T-helper 9 cell (primary cell): ENCODE data around the gene TMIE.

ENCODE experiments used
- DNase-seq: peaks from one replicate; pipeline ENCODE4 v3.0.0-alpha.2; 2020
- total RNA-seq, 2 donors: gene quantifications; one replicate each; lab custom pipeline; 2026; lab: John Stamatoyannopoulos, UW

The TMIE gene
- 1.6 to 1.7 reads per million in 2 donors for total RNA-seq

DNA sequence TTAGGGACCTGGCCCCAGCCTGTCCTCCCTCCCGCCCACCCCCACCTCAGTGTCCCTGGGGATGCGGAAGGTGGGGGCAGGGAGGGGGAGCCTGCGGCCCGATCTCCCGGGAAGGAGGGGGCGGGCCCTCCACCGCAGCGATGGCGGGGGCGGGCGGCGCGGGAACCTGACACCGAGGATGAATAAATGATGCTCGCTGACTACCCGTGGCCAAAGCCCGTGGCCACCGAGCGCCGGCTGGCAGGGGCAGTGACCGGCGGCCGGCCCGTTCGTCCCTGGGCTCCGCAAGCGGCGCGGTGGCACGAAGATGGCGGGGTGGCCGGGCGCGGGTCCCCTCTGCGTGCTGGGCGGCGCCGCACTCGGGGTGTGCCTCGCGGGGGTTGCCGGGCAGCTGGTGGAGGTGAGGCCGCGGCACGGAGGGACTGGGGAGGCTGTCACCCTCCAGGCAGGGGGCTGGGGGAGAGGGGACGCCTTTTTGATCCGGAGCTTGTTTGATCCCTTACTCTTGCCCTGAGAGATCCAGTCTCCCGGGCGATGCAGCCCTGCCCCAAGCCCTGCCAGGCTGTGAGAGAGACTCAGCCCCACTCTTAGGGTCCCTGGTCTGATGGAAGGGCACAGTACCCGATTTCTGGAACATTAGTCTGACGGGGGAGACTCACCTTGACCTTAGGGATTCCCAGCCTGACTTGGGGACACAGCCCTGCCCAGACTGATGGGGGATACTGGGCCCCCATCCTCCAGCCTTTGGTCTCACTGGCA lies at the start of gene TMIE:
TSS of gene TMIE (plus strand) at position 212 of the 759 bp plus-strand sequence. CDS start at position 308, 96 bp downstream.
- DNase-seq, result no peak

DNA sequence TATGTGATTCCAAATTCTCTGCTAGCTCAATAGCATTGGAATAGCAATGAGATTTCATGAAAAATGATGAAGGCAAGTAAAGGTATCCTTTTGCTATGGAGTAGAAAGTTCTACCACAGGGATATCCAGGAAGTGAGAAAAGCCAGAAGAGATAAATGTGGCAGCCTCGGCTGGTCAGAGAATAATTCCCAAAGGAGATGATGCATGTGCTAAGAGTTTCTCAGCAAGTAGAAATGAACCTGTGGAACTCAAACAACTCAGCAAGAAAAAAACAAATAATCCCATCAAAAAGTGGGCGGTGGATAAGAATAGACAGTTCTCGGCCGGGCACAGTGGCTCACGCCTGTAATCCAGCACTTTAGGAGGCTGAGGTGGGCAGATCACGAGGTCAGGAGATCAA lies 45.9 kb upstream of the TMIE start:
- DNase-seq, result no peak

GRCh38 chr3:46656778-46657556 lies 44.2 kb upstream of the TMIE start:
- no peak for DNase-seq

- DNase-seq, result no peak
These were observed 41.9 kb upstream of the TMIE start for GRCh38 chr3:46659285-46659684.

- DNase-seq, result no peak
These were observed 41.2 kb upstream of the TMIE start for GRCh38 chr3:46660003-46660402.

GRCh38 chr3:46660543-46661523 lies 40.4 kb upstream of the TMIE start:
- DNase-seq, result no peak

GRCh38 chr3:46661776-46662766 lies 39.1 kb upstream of the TMIE start:
- no peak for DNase-seq

DNA sequence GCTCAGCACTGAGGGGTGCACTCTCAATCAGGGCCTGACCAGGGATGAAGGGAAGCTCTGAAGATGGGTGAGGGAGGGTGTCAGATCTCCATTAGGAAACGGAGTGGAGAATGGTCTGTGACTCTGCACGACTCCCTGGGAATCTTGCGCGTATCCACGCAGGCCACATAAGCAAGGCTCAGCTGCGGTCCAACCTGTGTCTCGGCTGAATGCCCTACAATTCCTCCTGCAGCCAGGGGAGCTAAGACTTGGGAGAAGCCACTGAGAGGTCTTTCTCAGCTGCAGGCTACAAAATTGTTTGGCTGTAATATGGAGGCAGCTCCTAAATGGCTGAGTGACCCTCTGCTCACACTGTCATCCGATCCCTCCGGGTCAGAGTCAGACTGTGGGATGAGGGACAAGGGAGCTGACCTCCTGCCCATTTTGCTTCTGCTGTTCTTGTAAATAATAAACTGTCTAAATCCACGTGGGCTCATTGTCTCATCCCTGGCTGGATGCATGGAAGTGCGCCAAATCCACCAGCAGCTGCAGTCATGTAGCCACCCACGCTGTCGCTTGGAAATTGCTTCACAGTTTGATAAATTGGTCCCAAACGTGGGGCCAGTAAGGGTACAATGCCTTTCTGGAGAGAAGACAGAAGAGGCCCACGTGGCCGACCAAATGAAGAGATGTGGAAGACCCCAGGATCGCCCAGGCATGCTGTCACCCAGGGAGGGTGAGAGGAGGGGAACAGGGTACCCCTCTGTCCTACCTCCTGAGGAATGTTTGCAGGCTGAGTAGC lies 38.2 kb upstream of the TMIE start:
- no peak for DNase-seq

DNA sequence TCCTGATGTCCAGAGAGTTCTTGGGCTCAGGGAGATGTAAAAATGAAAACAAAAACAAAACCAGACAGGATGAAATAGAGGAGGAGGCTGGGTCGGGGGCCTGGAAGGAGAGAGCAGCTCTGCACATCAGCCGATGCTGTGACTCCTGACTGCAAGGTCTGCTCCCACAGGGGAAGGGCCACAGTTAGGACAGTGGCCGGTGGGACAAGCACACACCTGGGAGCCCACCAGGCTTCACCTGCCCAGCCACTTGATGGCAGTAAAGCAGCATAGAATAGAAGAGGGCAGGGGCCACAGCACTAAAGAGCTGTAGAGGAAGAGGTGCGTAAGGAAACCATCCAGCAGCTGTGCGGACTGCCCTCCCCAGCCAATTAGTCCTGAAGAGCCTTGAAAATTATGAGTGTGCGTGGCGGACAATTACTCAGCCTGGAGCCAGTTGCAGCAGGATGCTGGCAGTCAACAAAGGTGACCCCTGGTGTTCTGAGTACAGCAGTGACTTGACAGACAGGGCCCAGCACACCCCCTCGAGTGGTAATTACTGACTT lies 37.5 kb upstream of the TMIE start:
- DNase-seq, result no peak

DNA sequence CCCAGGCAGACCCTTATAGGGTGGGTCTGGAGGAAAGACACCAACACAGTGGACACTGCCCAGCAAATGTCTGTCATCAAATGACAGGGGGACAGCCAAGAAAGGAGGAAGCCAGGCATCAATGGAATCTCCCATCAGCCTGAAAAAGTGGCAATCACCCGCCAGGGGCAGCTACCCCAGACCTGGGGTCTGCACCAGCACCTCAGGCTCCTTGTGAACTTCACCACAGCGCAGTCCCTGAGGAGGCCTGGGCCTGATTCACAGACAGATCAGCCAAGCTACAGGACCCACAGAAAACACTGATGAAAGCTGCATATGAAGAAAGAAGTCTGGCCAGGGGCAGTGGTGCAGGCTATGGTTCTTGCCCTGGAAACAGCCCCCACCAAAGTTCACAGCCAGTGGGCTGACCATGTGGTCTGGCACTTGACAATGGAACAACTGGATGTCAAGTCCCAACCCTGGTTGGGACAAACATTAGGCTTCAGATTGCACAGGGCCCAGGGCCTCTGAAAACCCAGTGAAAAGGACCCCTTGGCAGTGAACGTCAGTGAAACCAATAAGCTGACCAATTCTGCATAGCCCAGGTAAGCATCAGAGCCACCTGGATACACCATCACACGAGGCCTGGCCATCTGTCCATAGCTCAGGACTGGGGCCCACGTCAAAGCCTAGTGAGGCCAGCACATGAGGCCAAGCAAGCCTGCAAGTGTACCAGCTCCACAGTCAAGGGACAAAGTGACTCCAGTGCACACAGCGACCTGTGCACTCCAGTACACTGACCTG lies 36.8 kb upstream of the TMIE start:
- no peak for DNase-seq

DNA sequence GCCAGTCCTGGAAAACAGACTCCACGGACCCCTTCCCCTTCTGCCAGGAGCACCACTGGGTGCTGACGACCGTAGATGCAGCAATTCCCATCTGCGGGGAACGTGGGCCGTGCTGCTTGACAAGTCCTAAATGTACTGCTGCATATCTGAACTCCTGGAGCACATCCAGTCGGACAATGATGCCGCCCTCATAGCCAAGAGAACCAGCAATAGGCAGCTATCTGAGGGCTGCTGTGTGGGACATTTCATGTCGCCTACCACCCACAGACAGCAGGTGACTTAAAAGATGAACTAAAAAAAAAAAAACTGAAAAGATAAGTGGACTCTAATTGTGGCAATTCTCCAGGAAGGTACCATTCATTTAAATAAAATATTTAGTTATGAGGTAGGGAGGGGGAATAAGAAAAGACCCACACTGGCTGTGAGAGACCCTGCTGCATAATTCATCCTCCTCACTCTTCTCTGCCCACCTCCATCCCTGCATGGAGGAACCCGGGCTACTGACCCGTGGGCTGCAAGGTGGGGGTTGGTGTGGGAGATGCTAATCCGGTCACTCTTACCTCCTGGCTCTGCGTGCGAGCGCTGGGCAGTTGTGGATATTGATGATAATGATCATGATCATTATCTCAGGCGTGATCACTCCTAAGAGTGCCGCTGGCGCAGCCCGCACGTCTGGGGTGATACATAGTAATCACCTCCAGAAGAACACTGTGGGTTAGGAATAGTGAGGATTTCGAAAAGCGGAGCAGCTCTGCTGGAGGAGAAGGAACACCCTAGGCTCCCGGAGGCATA lies 36.0 kb upstream of the TMIE start:
- no peak for DNase-seq

DNA sequence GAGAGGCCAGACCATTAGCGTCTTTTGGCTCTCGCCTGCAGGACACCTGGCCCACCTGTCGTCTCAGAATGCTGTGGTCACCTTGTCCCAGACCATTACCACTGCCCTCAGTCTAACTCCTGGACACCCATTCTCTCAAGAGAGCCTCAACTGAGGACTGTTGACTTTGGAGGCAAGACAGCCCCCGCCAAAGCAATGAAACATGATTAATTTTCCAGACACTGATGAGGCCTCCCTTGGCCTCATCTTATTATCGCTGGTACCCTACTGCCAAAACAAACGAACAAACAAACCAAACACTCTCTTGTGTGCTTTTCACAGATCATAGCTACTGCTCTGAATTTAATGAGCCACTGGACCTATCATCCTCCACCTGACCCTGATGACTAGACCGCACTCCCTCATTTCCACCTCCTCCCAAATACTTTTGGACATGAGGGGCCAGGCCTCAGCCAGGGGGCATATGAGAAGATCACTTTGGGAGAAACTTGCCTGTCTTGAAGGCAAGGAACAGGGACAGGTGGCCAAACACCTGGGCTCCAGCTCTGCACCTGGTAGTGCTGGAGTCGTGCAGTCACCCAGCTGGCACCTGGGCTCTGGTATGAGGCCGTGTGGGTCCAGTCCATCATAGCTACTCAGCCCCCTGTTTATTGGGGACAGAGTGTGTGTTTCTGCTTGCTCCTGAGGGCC lies 35.3 kb upstream of the TMIE start:
- DNase-seq, result no peak

- DNase-seq, result no peak
These were observed 34.7 kb upstream of the TMIE start for GRCh38 chr3:46666453-46666845.

DNA sequence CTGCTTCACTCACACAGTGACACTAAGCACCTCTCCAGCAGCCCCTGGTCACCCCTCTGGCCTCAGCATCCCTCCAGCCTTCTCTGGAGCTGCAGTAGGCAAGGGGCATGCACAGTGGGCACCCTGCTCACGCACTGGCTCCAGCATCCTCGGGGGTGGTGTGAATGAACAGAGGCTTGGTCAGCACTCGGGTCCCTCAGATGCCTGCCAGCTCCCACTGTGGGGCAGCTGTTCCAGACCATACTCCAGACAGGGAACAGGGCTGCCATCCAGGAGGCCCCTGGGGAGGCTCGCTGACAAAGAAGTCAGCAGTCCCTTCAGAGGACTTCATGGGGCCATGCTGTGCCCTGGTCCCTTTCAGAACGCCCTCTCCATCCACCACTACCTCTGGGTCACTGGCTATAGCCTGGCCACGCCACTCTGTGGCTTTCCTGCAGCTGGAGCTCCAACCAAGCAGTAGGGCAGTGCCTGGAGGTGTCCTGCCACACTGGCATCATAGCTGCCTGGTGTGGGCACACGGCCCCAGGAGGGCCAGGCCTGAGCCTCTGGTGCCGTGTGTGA lies 34.1 kb upstream of the TMIE start:
- DNase-seq, result no peak

GRCh38 chr3:46667657-46668056 lies 33.5 kb upstream of the TMIE start:
- no peak for DNase-seq

DNA sequence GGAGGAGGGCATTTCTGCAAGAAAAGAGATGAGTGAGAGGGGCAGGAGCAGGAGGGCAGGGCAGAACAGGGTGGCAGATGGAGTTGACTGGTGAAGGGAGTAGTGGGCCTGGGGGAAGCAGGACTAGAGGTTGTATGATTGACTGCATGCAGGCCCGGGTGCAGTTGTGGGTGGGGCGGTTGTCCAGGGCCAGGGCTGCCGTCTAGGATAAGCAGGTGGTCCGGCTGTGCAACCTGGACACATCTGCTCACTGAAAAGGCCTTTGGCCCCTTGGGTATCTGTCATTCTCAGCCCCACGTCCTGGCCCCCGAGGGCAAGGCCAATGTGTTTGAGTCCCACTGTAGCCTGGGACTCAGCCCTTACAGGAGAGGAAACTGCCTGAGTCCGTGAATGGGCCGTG lies 33.1 kb upstream of the TMIE start:
- DNase-seq, result no peak

- no peak for DNase-seq
These were observed 32.6 kb upstream of the TMIE start for GRCh38 chr3:46668591-46668990.
